Measurements from ENCODE around the gene PNMT. TPM values are rescaled to one million over a fixed set of nuclear protein-coding genes. Genes with fewer than 3 reads are reported as not detected.

The PNMT gene
- total RNA-seq, 1 donor from 2014 or later: 2.4 TPM

GRCh38 chr17:39669897-39670735 is 1.9 kb downstream of the PNMT start:
- DNase-seq: no peak

GRCh38 chr17:39670746-39671145 is 2.5 kb downstream of the PNMT start:
- DNase-seq: no peak

GRCh38 chr17:39671651-39672521 is 3.6 kb downstream of the PNMT start:
- peak; percentile 62 for DNase-seq

GRCh38 chr17:39672522-39673334 is 4.5 kb downstream of the PNMT start:
- DNase-seq: no peak

GRCh38 chr17:39673335-39674081 is 5.3 kb downstream of the PNMT start:
- no peak for DNase-seq

GRCh38 chr17:39674179-39674578 is 5.9 kb downstream of the PNMT start:
- no peak for DNase-seq

GRCh38 chr17:39674702-39675389 is 6.6 kb downstream of the PNMT start:
- peak; percentile 66 for DNase-seq

GRCh38 chr17:39675390-39676082 is 7.3 kb downstream of the PNMT start:
- DNase-seq: no peak

GRCh38 chr17:39676198-39676819 is 8.1 kb downstream of the PNMT start:
- DNase-seq: peak; percentile 66

GRCh38 chr17:39677072-39677471 is 8.8 kb downstream of the PNMT start:
- no peak for DNase-seq

- peak; percentile 94 for DNase-seq
Measured at GRCh38 chr17:39677542-39678339, 9.5 kb downstream of the PNMT start.

GRCh38 chr17:39678340-39679116 is 10.3 kb downstream of the PNMT start:
- DNase-seq: no peak

GRCh38 chr17:39679521-39680192 is 11.4 kb downstream of the PNMT start:
- no peak for DNase-seq

GRCh38 chr17:39683295-39683939 is 15.2 kb downstream of the PNMT start:
- DNase-seq: no peak

- DNase-seq: no peak
Measured at GRCh38 chr17:39684369-39685192, 16.3 kb downstream of the PNMT start.

- DNase-seq: no peak
Measured at GRCh38 chr17:39687101-39687545, 18.9 kb downstream of the PNMT start.

Measured in tongue (tissue), 2 donors.